GM18873 (cell line): Measurements from ENCODE around the gene UPK1A.
A peak's percentile ranks its signal among the peaks of the same experiment; 100 is the strongest.
"Not testable (repeated sequence)": the region's sequence is repeated elsewhere in the genome, so short reads cannot be mapped to it uniquely, and the experiment has no call there.

Source experiments
- ATAC-seq: cut with Tn5 transposase; IDR thresholded peaks from one replicate; pipeline ENCODE4 v1.9.1; 2021; ENCODE audit warnings: mild to moderate bottlenecking, moderate library complexity, moderate number of reproducible peaks; ENCODE audit not compliant: unreplicated experiment, low FRiP score

The UPK1A gene

GRCh38 chr19:35715981-35716800 lies 49.9 kb downstream of the UPK1A start:
- ATAC-seq: peak; percentile 11

- peak; percentile 44 for ATAC-seq
These were observed 50.7 kb downstream of the UPK1A start for GRCh38 chr19:35716801-35717664.

GRCh38 chr19:35717665-35718344 lies 51.5 kb downstream of the UPK1A start, which contains the start of gene KMT2B:
TSS of gene KMT2B (plus strand) at chr19:35718003. CDS start at chr19:35718019, 16 bp downstream.
- ATAC-seq: no peak

- ATAC-seq: no peak
These were observed 52.2 kb downstream of the UPK1A start for GRCh38 chr19:35718345-35719041.

- no peak for ATAC-seq
These were observed 53.3 kb downstream of the UPK1A start for GRCh38 chr19:35719402-35720162.

- ATAC-seq: no peak
These were observed 53.8 kb downstream of the UPK1A start for GRCh38 chr19:35720163-35720524.

GRCh38 chr19:35720648-35721047 lies 54.3 kb downstream of the UPK1A start:
- no peak for ATAC-seq

- no peak for ATAC-seq
These were observed 55.1 kb downstream of the UPK1A start for GRCh38 chr19:35721374-35721773.

- ATAC-seq: no peak
These were observed 56.1 kb downstream of the UPK1A start for GRCh38 chr19:35722461-35722860.

GRCh38 chr19:35722897-35723296 lies 56.6 kb downstream of the UPK1A start:
- no peak for ATAC-seq

GRCh38 chr19:35723671-35724070 lies 57.4 kb downstream of the UPK1A start:
- no peak for ATAC-seq

GRCh38 chr19:35724132-35724531 lies 57.8 kb downstream of the UPK1A start:
- not testable (repeated sequence) for ATAC-seq

- no peak for ATAC-seq
These were observed 58.2 kb downstream of the UPK1A start for GRCh38 chr19:35724560-35724959.

GRCh38 chr19:35725216-35725861 lies 59.0 kb downstream of the UPK1A start:
- no peak for ATAC-seq

GRCh38 chr19:35727053-35727955 lies 61.0 kb downstream of the UPK1A start:
- no peak for ATAC-seq
